Fibroblast of skin of right quadriceps (primary cell): ENCODE results near the gene SHTN1.
A peak's percentile ranks its signal among the peaks of the same experiment; 100 is the strongest.

Experiments
- DNase-seq: peaks from one replicate; pipeline ENCODE4 v3.0.0-alpha.2; 2013

Gene SHTN1

DNA sequence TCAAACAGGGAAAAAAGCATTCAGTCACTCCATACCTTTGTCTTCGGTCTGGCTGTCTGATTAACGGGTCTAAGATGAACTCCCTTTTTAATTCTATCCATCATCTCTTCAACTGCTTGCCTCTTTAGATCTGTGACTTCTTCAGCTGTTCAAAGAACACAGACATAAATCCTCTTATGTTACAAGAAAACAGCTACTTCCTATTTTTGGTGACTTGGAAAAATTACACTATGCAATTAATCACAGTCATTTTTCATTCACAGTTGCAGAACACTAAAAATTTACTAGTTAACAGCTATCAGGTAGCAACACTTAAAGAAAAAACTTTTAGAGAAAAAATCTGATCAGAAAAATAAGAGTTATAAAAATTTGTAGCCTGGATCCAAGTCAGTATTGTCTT, 89.6 kb downstream of the SHTN1 start:
- no peak for DNase-seq

DNA sequence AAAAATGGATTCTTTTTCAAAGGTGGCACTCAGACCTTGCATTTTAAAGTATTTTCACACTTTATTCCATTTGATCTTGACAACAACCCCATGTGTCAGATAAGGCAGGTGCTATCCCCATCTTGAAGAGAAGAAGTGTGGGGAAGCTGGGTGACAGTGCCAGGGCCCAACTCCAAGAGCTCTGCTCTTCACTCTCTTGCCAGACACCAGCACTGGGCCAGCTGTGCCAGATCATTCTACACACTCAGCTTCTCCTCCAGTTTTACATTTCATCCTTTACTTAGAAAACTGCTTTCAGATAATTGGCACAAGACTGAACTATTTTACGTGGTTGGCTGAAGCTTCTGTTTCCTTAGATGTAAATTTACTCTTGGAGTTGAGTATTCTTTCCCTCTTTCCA, 91.3 kb downstream of the SHTN1 start:
- DNase-seq = no peak

- DNase-seq = no peak
Observed at GRCh38 chr10:116912162-116912561, 92.8 kb downstream of the SHTN1 start.

- DNase-seq = no peak
Observed at GRCh38 chr10:116910910-116911309, 94.1 kb downstream of the SHTN1 start.

DNA sequence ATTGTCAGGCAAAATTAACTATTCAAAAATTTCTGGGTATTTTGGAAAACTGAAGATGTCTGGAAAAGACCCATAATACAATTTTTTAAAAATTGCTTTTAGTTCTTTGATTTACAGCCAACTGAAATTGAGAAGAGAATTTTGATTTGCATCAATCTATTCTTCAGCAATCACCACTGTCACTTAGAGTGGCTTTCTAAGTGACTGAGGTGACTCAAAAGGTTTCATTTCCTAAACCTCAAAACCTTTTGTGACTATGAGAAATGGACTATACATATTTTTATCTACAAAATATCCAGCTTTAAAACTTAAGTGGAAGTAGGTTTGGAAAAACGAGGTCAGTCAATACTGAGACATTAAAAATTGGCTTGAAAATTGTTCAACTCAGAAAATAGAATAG, 95.7 kb downstream of the SHTN1 start:
- no peak for DNase-seq

GRCh38 chr10:116907245-116907987, 97.6 kb downstream of the SHTN1 start:
- DNase-seq = no peak

GRCh38 chr10:116905845-116906210, 99.2 kb downstream of the SHTN1 start:
- no peak for DNase-seq

GRCh38 chr10:116899626-116900025, 105.4 kb downstream of the SHTN1 start:
- no peak for DNase-seq

- DNase-seq = no peak
Observed at GRCh38 chr10:116893686-116894037, 111.3 kb downstream of the SHTN1 start.

- DNase-seq = no peak
Observed at GRCh38 chr10:116892907-116893685, 111.9 kb downstream of the SHTN1 start.

- DNase-seq = peak; percentile 93
Observed at GRCh38 chr10:116891208-116891607, 113.8 kb downstream of the SHTN1 start.

GRCh38 chr10:116889066-116889465, 115.9 kb downstream of the SHTN1 start:
- no peak for DNase-seq

- DNase-seq = peak; percentile 75
Observed at GRCh38 chr10:116888380-116889055, 116.5 kb downstream of the SHTN1 start.

- DNase-seq = no peak
Observed at GRCh38 chr10:116886772-116887171, 118.2 kb downstream of the SHTN1 start.

- no peak for DNase-seq
Observed at GRCh38 chr10:116882639-116883038, 122.3 kb downstream of the SHTN1 start.

DNA sequence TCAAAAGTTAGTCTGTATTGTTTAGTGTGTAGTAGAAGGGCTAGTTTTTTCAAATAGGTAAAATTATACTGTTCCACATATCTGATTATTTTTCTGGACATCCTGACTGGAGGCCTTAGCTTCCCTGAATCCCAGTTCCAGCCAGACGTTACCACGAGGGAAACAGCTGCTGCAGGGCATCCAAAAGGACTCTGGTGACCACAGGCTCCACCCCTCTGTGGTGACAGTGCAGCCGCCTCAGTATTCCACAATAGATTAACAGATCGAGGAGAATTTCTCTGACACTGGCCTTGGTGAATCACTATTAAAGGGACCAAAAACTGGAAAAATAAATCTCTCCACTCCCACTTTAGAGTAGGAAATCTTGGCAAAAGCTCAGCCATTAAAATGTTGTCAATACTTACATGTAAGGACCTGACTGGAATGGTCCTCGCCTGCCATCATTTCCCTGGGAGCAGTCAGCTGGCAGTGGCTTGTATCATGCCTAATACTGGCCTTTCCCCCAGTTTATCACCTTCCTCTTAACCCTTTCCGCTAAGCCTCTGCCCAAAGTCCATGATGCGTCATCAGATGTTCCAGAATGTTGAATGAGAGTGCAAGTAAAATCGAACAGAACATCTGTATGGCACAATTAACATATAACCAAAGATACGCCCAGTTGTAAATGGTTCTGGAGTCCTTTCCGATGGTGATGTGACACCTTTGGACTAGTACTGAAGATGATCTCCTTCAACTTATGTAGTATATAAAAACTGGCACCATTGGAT, 124.1 kb downstream of the SHTN1 start:
- DNase-seq = no peak

- no peak for DNase-seq
Observed at GRCh38 chr10:116879817-116880216, 125.2 kb downstream of the SHTN1 start.

DNA sequence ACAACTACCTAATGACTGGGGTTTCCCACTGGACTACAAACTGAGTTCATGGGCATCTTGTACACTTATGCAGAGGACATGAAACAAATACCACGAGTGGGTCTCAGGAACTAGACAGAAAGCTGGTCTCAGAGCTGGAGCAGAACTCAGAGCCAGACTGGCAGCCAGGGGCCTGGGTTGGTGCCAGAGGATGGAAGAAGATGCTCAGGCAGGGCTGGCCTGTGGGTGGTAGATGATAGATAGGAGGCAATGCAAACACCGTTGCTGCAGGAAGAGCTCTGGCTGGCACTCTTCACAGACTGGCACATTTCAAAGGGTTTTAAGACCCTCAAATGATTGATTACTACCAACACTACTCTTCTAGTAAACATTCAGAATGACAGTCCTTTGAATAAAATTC, 126.9 kb downstream of the SHTN1 start:
- DNase-seq = no peak

- no peak for DNase-seq
Observed at GRCh38 chr10:116877391-116877790, 127.6 kb downstream of the SHTN1 start.

DNA sequence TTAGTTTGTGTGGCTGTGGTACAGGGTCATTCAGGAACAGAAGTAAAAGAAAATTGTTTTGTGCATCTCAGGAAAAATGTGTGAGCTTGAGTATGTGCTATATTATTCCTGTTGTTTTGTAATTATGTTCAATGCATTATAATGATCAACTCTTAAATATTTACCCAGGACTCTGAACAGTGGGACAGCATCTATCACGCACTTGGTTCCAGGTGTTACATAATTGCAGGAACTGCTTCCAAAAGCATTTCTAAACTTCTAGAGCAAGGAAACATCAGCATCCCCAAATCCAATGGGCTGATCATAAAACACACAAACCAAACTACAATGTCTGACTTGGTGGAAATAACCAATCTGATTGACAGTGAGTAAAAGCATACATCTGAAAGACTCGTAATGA, 129.1 kb downstream of the SHTN1 start:
- DNase-seq = no peak

DNA sequence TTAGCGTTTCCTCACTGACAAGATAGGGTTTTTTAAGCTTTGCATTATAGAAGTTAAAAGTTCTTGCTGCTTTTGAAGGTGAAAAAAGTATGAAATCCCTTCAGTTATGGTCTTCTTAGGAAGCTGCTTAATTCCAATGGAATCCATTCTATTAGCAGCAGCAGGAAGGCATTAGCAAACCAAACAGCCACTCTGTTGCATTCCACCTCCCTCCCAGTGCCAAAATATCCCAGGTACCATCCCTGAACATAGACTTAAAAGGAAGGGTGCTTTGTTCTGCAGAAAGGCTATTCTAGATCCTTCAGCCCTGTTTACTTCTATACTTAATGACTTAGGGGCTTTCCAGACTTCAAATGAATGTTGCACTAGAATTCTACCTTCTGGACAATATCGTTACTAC, 131.9 kb downstream of the SHTN1 start:
- no peak for DNase-seq

DNA sequence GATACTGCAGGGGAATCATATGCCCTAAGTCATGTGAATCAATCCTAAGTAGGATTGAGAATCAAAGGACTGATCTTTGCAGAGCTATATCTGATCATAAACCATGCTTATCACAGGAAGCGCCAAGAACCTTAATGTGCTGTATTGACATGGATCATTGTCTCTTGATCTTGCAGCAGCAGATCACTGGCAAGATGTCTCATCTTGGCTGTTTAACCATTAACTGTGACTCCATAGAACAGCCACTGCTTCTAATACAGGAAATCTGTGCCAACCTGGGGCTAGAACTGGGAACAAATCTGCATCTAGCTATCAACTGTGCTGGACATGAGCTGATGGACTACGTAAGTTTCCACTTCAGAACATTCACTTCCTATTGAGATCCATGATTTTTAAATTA, 134.0 kb downstream of the SHTN1 start:
- DNase-seq = no peak

GRCh38 chr10:116868722-116869121, 136.3 kb downstream of the SHTN1 start:
- no peak for DNase-seq
